Measurements from ENCODE around the gene PTPRQ.

The PTPRQ gene

GRCh38 chr12:80698847-80699542, 255.0 kb downstream of the PTPRQ start:
- FAIRE-seq, result no peak
- no peak for DNase-seq (ENCODE audit: insufficient read length, low spot score)

- DNase-seq (ENCODE audit: insufficient read length, low spot score) (no peak), FAIRE-seq (peak; percentile 9)
Observed at GRCh38 chr12:80700327-80700726, 256.3 kb downstream of the PTPRQ start.

GRCh38 chr12:80701388-80701787, 257.4 kb downstream of the PTPRQ start:
- FAIRE-seq, result no peak

GRCh38 chr12:80702889-80703805, 259.1 kb downstream of the PTPRQ start:
- no peak for FAIRE-seq
- DNase-seq (ENCODE audit: insufficient read length, low spot score), result no peak

More at GRCh38 chr12:80701388-80701787, 257.4 kb downstream of the PTPRQ start:
- DNase-seq (ENCODE audit: insufficient read length, low spot score), result no peak

GRCh38 chr12:80704420-80704819, 260.4 kb downstream of the PTPRQ start:
- no peak for DNase-seq (ENCODE audit: insufficient read length, low spot score)
- no peak for FAIRE-seq

- DNase-seq (ENCODE audit: insufficient read length, low spot score) (no peak), FAIRE-seq (no peak)
Observed at GRCh38 chr12:80707126-80707829, 263.2 kb downstream of the PTPRQ start, which contains the start of gene MYF6. MYF6 (plus strand) TSS chr12:80707634; CDS start chr12:80707720, 86 bp downstream.

GRCh38 chr12:80707830-80708258, 263.8 kb downstream of the PTPRQ start:
- FAIRE-seq, result no peak
- DNase-seq (ENCODE audit: insufficient read length, low spot score), result no peak

GRCh38 chr12:80708259-80708974, 264.4 kb downstream of the PTPRQ start:
- FAIRE-seq, result no peak
- no peak for DNase-seq (ENCODE audit: insufficient read length, low spot score)

GRCh38 chr12:80708975-80709328, 264.9 kb downstream of the PTPRQ start:
- FAIRE-seq, result no peak
- no peak for DNase-seq (ENCODE audit: insufficient read length, low spot score)

GRCh38 chr12:80709811-80710726, 266.0 kb downstream of the PTPRQ start:
- no peak for DNase-seq (ENCODE audit: insufficient read length, low spot score)
- FAIRE-seq, result no peak

GRCh38 chr12:80710727-80711449, 266.9 kb downstream of the PTPRQ start:
- no peak for FAIRE-seq
- DNase-seq (ENCODE audit: insufficient read length, low spot score), result no peak

GRCh38 chr12:80711866-80712265, 267.8 kb downstream of the PTPRQ start:
- no peak for FAIRE-seq
- DNase-seq (ENCODE audit: insufficient read length, low spot score), result no peak

GRCh38 chr12:80712866-80713265, 268.8 kb downstream of the PTPRQ start:
- no peak for FAIRE-seq
- DNase-seq (ENCODE audit: insufficient read length, low spot score), result no peak

GRCh38 chr12:80713419-80713818, 269.4 kb downstream of the PTPRQ start:
- FAIRE-seq (no peak), DNase-seq (ENCODE audit: insufficient read length, low spot score) (no peak)

- no peak for DNase-seq (ENCODE audit: insufficient read length, low spot score)
- FAIRE-seq, result no peak
Observed at GRCh38 chr12:80714055-80714454, 270.0 kb downstream of the PTPRQ start.

- FAIRE-seq (no peak), DNase-seq (ENCODE audit: insufficient read length, low spot score) (no peak)
Observed at GRCh38 chr12:80714846-80715245, 270.8 kb downstream of the PTPRQ start.

GRCh38 chr12:80715713-80716249, 271.7 kb downstream of the PTPRQ start:
- FAIRE-seq (no peak), DNase-seq (ENCODE audit: insufficient read length, low spot score) (no peak)

GRCh38 chr12:80716696-80717469, 272.8 kb downstream of the PTPRQ start, which contains the start of gene MYF5:
MYF5 (plus strand) TSS chr12:80716912; CDS start chr12:80717064, 152 bp downstream.
- no peak for FAIRE-seq
- no peak for DNase-seq (ENCODE audit: insufficient read length, low spot score)
